T-helper 1 cell (primary cell): Measurements from ENCODE around the gene NDEL1.

Experiments used
- DNase-seq, 5 donors: peaks; one replicate each; pipeline ENCODE4 v3.0.0-alpha.2; 2012 to 2020

Gene NDEL1

GRCh38 chr17:8459107-8459506 lies 23.4 kb downstream of the NDEL1 start:
- no peak for DNase-seq

DNA sequence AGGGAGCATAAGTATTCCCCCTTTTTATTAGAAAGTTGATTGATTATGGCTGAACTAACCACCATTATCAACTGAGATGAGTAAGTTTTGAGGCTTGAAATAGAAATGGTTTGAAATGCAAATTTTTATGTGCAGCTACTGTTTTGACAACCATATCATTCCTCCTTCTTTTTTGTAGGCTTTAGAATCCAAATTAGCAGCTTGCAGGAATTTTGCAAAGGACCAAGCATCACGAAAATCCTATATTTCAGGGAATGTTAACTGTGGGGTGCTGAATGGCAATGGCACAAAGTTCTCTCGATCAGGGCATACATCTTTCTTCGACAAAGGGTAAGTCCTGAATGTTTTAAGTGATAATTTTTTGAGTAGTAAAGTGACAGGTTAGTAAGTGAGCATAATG lies 24.1 kb downstream of the NDEL1 start:
- no peak for DNase-seq

DNA sequence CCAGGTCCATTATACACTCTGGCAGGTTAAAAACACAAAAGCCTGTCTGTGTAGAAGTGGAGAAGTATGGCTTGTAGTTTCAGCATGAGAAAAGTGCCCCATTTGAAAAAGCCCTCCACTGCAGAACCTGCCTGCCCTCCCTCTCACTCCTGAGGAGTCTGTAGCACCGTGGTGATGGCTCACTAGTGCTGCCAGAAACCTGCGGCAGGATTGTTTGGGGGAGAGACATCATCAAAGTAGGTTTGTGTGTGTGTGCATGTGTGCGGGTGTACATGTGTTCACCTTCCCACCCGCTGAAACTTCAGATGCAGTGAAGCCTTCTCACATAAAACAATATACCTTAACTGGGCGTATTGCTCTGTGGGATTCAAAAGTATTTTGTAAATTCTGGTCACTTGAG lies 26.9 kb downstream of the NDEL1 start:
- no peak for DNase-seq

DNA sequence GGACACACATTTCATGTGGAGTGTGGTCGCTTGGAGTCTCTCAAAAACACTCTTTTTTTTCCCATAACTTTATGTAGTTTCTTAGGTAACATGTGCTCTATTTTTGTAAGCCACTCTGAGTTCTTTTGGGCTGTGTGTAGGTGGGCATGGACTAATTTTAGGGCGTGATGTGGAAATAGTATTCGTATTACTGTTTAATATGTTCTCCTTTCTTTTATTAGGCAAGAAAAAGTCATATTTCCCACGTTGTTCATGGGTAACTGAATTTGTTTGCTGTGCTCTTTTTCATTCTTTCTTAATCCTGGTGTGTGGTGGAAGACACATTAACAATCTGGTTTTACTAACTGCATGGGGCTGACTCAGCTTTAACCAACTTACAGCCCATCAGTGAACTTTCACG lies 27.4 kb downstream of the NDEL1 start:
- DNase-seq, result no peak

GRCh38 chr17:8464941-8465340 lies 29.3 kb downstream of the NDEL1 start:
- no peak for DNase-seq

DNA sequence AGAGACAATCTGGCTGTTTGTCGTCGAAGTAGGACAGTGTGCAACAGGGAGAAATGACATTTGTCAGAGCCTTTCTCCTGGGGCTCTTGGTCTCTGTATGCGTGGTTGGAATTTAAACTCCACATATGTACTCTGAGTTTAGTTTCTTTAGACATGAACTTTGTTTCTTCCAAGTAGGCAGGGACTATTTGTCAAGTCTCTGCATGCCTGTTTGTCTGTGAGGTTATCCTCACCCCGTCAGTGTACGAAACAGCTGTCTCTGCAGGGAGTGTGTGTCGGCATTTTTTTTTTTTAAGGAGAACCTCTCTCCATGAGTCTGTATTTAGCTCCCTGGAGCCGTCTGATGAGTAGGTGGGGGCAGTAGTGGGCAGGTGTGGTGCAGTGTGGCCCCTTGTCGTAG lies 29.7 kb downstream of the NDEL1 start:
- DNase-seq, result no peak

DNA sequence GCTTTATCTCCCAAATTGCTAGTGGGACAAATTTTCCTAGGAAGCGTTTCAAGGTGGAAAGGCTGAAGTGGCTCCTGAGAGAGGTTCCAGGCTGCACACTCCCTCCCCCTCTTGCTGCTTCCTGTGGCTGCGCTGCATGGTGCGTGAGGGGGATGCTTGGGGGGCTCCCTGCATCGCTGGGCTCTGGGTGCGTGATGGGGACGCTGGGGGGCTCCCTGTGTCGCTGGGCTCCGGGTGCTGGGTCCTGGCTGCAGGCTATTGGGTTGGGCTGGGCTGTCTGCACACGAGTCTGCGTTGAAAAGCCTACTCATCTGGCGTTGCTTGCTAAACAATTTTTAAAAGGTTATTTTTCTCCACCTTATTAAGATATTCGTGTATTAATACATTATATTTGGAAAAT lies 30.1 kb downstream of the NDEL1 start:
- DNase-seq, result no peak

DNA sequence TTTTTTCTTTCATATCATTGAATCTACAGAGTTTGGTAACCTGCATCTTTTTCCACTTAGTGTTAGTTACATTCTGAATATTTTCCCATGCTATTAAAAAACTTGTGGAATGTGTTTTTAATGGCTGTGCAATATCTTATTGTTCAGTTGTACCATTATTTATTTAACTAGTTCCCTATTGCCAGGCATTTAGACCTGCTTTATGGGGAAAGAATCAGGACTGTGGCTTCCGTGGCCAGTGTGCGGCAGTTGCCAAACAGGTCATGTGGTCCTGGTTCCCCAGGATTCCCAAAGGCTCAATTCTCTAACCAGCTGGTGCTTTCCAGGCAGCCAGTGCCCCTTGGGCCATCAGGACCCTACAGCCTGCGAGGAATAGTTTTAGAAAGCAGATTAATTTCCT lies 30.8 kb downstream of the NDEL1 start:
- no peak for DNase-seq

- DNase-seq, result no peak
Measured at GRCh38 chr17:8466873-8467272, 31.2 kb downstream of the NDEL1 start.

- DNase-seq, result no peak
Measured at GRCh38 chr17:8467527-8467926, 31.8 kb downstream of the NDEL1 start.

- no peak for DNase-seq
Measured at GRCh38 chr17:8468127-8468526, 32.4 kb downstream of the NDEL1 start.

DNA sequence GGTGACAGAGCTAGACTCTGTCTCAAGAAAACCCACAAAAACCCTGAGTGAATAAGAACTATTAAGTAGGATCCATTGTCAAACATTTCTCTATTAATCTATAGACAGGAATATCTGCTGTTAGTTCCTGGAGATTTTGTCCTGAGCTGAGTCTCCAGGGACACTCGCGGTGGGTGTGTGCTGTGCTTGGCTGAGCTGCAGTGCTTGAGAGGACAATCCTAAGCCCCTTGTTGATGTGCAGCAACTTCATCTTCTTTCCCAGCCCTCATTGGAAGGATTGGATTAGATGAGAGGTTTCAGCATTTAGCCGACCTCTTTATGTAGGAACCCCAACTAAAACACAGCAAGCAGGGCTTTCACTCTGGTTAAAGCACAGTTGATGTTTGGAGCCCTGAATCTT lies 33.3 kb downstream of the NDEL1 start:
- no peak for DNase-seq

GRCh38 chr17:8469964-8470363 lies 34.3 kb downstream of the NDEL1 start:
- no peak for DNase-seq

DNA sequence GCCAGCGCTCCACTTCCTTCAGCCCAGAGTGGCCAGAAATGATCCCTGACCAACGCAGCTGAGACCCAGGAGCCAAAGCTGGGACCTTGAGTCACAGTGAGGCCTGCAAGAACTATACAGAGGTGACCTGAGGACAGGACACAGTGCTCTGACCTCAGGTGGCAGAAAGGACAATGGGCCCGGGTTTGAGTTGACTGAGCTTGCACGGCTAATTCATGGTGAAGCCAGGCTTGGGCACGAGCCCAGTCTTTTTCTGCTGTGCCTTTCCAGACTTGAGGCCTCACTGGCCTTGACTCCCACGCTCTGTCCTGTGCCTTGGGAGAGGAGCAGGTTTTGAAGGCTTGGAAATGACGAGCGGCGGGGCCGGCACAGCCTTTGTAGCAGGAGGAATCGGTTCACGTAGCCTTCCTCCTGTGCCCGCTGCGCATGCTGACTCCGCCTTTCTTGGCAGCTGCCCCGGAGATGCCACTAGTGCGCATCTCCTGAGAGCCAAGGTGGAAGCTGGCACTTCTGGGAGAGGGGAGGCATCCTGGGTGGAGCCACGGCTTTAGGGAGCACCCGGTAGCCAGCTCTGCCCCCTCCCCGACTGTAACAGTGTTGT lies 34.9 kb downstream of the NDEL1 start:
- no peak for DNase-seq

GRCh38 chr17:8472663-8473062 lies 37.0 kb downstream of the NDEL1 start:
- DNase-seq, result no peak

DNA sequence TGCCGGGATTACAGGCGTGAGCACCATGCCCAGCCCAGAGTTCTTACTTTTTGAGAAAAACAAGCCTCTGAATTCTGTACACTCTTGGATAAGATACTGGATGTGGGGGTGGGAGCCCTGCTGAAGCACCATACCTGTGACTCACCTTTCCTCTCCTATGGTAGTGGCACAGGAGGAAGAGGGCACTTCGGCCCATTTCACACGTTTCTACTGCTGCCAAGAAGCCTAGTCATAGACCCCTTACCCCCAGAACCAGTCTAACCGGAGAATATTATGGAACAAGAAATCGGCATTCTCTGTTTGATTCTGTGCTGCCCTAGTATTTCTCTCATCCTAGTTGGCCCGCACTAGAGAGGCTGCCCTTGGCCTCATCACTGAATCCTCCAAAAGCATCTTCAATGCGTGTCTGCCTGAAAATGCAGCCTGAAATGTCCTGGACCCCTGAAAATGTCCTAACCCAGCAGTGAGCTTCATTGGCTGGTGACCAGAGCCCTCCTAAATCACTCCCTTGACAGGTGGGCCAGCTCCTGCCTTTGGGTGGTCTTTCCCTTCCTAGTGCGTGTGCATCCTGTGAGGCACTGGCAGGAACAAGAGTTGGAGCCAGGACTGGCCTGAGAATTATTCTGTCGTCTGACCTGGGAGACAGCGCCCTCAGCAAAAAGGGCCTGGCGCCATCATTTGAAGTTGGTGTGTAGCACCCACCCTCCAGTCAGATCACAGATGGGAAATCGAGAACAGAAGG lies 37.9 kb downstream of the NDEL1 start:
- no peak for DNase-seq

DNA sequence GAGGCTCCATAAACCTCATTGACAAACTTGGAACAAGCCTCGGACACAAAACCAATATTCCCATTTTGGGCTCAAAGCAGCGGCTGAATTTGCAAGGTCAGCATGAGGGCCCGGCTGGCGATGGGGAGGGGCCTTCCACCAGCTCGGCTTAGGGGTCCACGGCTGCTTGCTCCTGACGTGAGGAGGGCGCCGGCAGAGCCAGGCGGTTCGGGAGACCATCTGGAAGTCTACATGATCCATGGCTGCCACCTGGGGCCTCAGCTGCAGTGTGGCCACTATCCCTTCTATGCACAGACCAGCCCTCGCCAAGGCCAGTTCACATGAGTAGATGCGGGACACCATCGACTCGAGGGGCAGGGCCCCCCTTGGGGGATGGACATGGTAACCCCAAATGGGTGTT lies 39.1 kb downstream of the NDEL1 start:
- no peak for DNase-seq

DNA sequence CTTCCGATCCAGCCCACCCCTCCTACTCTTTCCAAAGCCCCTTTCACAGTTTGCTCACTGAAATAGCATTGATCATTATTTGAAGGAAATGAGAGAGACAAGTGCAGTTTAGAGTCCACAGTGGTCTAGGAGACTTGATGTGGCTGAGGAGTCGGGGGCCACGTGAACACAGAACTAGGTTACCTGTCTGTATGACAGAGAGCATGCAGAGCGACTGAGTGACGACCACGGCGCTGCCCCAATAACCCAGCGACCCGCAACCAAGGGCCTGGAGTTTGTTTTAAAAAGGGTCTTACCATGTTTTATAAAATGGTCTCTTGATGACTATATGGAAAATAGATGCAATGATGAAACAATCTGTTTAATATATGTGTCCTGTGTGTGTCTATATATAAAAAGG lies 39.5 kb downstream of the NDEL1 start:
- no peak for DNase-seq

DNA sequence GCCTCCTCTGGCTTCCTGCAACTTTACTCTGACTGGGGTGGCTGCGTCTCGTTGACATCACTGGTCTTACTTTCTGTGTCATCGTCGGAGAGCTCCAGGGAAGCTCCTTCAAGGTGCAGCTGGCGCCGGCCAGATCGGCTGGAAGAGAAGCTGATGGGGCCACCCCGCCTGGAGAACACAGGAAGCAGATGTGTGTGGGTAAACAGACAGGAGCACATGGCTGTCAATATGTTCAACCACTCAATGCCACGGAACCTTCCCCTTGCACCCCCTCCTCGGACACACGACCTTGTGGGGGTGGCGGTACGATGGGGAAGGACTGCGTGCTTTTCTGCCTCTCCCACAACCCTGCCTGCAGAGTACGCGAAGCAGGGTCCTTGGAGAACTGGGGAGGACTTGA lies 40.1 kb downstream of the NDEL1 start:
- DNase-seq, result no peak

DNA sequence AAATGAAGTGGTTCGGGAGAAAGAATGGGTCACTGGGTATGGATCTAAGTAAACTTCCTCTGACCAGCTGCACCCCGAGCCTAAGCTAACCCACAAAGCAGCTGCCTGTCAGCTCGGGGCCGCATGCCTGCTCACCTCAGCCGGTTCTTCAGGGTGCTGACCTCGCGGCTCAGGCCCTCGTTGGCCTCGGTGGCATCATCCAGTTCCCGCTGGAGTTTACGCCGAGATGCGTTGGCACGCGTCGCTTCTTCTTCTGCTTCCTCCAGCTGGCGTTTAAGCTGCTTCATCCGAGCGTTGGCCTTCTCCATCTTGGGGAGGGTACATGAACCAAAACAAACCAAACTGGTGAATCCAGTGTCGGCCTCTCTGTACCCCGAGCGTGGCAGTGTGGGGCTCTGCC lies 41.1 kb downstream of the NDEL1 start:
- no peak for DNase-seq

DNA sequence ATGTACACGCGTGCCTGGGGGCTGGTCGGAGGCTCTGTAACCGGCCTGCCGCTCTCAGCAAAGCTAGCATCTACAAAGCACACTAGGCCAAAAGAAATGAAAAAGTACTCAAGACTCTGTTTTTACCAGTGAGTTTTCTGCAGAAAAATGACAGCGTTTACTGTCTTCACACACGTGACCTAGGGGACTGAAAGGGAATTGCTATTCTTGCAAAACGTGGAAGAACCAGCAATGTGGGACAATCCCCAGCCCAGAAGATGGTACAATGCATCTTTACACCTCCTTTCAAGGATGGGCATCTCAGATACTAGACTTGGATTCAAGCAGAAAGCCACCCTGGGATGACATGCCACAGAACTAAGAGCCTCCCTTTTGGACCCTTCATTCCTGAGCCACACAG lies 41.5 kb downstream of the NDEL1 start:
- no peak for DNase-seq

- no peak for DNase-seq
Measured at GRCh38 chr17:8477715-8478441, 42.2 kb downstream of the NDEL1 start.

GRCh38 chr17:8479431-8479947 lies 43.8 kb downstream of the NDEL1 start:
- no peak for DNase-seq
